ENCODE results near the gene ST6GALNAC4. TPM values are rescaled to one million over a fixed set of nuclear protein-coding genes. Genes with fewer than 3 reads are reported as not detected.
A peak's percentile ranks its signal among the peaks of the same experiment; 100 is the strongest.

ST6GALNAC4 gene
- total and polyA plus RNA-seq, 2 experiments from 2014 or later = 48.8 to 119 TPM

DNA sequence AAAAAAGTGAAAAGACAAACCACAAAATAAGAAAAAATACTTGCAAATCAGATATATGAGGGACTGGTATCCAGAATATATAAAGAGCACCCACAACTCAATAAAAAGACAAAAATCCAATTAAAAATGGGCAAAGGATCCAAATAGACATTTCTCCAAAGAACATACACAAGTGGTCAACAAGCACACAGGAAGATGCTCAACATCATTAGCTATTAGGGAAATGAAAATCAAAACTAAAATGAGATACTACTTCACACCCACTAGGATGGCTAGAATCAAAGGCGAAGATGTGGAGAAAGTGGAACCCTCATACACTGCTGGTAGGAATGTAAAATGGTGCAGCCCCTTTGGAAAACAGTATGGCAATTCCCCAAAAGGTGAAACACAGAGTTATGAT, 41.9 kb upstream of the ST6GALNAC4 start:
- H3K27ac ChIP-seq = no peak overlapping the region
- peaks cover 20% of the 10 kb centered on the region for H3K4me1 ChIP-seq (ENCODE audit: low read depth)
- no peak for DNase-seq (ENCODE audit: low read depth in 1 of 2, low spot score in 1 of 2)
- no peaks in the 10 kb centered on the region for H3K36me3 ChIP-seq
- H3K4me3 ChIP-seq = no peak overlapping the region
- H3K27me3 ChIP-seq = no peaks in the 10 kb centered on the region
- H3K9me3 ChIP-seq (ENCODE audit: low read depth) = no peaks in the 10 kb centered on the region
- TF ChIP-seq, protein P1, sequence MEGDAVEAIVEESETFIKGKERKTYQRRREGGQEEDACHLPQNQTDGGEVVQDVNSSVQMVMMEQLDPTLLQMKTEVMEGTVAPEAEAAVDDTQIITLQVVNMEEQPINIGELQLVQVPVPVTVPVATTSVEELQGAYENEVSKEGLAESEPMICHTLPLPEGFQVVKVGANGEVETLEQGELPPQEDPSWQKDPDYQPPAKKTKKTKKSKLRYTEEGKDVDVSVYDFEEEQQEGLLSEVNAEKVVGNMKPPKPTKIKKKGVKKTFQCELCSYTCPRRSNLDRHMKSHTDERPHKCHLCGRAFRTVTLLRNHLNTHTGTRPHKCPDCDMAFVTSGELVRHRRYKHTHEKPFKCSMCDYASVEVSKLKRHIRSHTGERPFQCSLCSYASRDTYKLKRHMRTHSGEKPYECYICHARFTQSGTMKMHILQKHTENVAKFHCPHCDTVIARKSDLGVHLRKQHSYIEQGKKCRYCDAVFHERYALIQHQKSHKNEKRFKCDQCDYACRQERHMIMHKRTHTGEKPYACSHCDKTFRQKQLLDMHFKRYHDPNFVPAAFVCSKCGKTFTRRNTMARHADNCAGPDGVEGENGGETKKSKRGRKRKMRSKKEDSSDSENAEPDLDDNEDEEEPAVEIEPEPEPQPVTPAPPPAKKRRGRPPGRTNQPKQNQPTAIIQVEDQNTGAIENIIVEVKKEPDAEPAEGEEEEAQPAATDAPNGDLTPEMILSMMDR (IDR thresholded peaks at IDR 0.05; ENCODE audit: low read depth, low read length) = no peak

DNA sequence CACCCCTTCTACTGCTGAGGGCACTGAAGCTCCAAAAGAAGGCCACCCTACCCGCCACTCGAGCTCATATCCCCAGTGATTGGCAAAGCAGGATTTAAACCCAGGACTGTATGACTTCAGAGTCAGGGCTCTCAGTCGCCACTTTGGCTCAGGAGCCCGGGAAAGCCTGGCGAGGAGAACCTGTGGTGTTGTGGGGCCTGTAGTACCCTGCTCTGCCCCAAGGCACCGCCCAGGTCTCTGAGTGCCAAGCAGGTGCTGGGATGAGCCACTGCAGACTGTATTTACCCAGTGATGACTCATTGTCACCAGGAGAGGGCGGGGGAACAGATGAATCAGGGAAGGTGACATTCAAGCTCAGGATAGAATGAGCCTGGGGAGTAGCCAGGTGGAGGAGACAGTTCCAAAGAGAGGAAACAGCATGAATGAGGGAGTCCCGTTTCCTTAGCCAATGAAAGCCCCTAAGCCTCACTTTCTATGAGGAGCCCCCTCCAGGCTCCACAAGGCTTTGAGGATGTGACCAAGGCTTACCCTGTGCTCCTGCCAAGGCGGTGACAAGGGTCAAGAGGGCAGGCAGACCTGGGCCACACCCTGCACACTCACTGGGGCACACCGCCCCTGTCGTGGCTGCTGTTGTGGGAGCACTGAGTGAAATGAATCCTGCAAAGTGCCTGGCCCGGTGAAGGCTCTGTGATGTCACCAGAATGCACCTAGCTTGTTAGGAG, 38.6 kb upstream of the ST6GALNAC4 start:
- Histone ChIP-seq H3K4me1 (ENCODE audit: low read depth) (peaks cover 8% of the 10 kb centered on the region), H3K4me3 (no peak overlapping the region), H3K27me3 (no peaks in the 10 kb centered on the region), H3K9me3 (ENCODE audit: low read depth) (no peaks in the 10 kb centered on the region), H3K27ac (peak overlapping the region; percentile 17), H3K36me3 (no peaks in the 10 kb centered on the region)
- TF ChIP-seq, protein P1 (IDR thresholded peaks at IDR 0.05; ENCODE audit: low read depth, low read length) = no peak
- no peak for DNase-seq (ENCODE audit: low read depth in 1 of 2, low spot score in 1 of 2)

DNA sequence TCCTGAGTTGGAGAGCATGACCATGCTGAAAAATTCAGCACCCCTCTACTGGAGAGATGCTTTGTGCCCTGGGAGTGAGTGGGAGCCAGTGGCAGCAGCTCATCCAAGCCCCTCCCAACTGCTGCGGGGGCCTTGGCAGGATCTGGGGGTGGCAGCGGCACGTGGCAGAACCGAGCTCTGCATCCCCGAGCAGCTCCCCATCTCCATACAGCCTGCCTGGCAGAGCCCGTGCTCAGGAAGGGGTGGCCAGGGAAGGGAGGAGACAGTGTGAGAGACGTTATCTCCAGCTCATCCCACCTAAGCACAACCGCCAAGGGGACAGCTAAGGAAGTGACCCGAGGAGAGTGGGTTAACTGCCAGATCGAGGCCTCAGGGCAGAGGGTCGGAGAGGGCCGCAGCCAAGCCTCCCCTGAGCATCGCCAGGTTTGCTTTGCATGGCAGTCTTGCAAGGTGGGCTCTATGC, 38.0 kb upstream of the ST6GALNAC4 start:
- Histone ChIP-seq H3K4me3 (no peak overlapping the region), H3K36me3 (no peaks in the 10 kb centered on the region), H3K4me1 (ENCODE audit: low read depth) (peaks cover 6% of the 10 kb centered on the region), H3K27ac (no peak overlapping the region), H3K9me3 (ENCODE audit: low read depth) (no peaks in the 10 kb centered on the region), H3K27me3 (no peaks in the 10 kb centered on the region)
- TF ChIP-seq, protein P1 (IDR thresholded peaks at IDR 0.05; ENCODE audit: low read depth, low read length) = no peak
- no peak for DNase-seq (ENCODE audit: low read depth in 1 of 2, low spot score in 1 of 2)

DNA sequence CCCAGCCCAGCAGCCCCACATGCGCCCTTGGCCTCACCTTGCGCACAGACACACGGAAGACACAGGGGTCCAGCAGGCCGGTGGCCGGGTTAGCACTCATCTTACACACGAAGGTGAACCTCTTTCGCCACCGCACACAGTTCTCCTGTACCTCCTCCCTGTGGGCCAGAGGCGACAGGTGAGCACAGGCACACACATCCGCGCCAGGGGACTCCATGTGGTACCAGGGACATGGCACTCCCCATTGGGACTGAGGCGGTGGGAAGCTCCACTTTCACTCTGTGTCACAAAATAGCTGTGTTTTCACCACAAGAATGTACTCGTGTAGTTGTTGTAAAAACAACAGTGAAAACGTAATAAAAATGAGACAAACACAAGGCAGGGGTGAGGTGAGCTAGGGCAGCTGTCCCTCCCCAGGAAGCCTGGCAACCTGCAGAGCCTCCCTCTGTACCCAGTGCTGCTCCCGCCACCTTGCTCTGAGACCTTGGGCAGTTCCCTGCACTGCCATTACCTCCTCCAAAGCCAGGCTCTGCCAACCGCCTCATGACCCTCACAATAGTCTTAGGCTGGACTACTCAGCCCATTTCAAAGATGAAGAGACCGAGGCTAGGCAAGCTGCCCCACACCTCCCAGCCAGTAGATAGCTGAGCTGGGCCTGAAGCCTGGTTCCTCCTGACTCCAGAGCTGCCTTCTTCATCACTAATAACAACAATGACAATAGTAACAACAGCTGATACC, 37.1 kb upstream of the ST6GALNAC4 start:
- no peaks in the 10 kb centered on the region for H3K9me3 ChIP-seq (ENCODE audit: low read depth)
- H3K4me3 ChIP-seq = no peak overlapping the region
- no peak overlapping the region for H3K27ac ChIP-seq
- H3K27me3 ChIP-seq = no peaks in the 10 kb centered on the region
- TF ChIP-seq, protein P1 (IDR thresholded peaks at IDR 0.05; ENCODE audit: low read depth, low read length) = no peak
- H3K36me3 ChIP-seq = no peaks in the 10 kb centered on the region
- no peak for DNase-seq (ENCODE audit: low read depth in 1 of 2, low spot score in 1 of 2)
- peaks cover 6% of the 10 kb centered on the region for H3K4me1 ChIP-seq (ENCODE audit: low read depth)

DNA sequence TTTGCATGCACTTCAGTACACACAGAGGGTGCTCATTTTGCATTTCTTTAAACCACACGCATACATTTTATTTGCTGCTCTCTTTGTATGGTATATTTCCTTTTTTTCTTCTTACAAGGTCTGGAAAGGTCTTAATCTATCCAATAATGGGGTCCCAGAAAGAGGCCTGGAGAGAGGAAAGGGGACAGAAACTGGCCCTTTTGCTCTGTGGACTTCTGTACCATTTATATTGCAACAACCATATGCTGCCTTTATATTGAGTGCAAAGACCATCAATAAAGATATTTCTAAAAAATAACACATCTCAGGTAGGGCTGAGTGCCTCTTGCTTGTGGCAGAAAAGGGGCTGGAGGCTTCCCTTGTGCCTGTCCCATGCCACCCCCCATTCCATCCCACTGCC, 36.3 kb upstream of the ST6GALNAC4 start:
- Histone ChIP-seq H3K36me3 (no peaks in the 10 kb centered on the region), H3K4me1 (ENCODE audit: low read depth) (peaks cover 6% of the 10 kb centered on the region), H3K9me3 (ENCODE audit: low read depth) (no peaks in the 10 kb centered on the region), H3K4me3 (no peak overlapping the region), H3K27me3 (no peaks in the 10 kb centered on the region), H3K27ac (no peak overlapping the region)
- TF ChIP-seq, protein P1 (IDR thresholded peaks at IDR 0.05; ENCODE audit: low read depth, low read length) = no peak
- DNase-seq (ENCODE audit: low read depth in 1 of 2, low spot score in 1 of 2) = no peak

All from cardiac muscle cell (in vitro differentiated cells and primary cell).